Mesenchymal stem cell (in vitro differentiated cells and primary cell): ENCODE data around the gene MRPS11.

Experiments
- DNase-seq: peaks from one replicate; pipeline ENCODE4 v3.0.0-alpha.2; 2013
- H2AFZ ChIP-seq: one replicate; pipeline ENCODE4 v1.6.1; 2013; ENCODE audit warnings: low read depth, mild to moderate bottlenecking, control low read depth, inconsistent platforms, low read length, moderate library complexity
- H2AK5ac ChIP-seq: 2 replicates; pipeline ENCODE4 v1.6.1; 2013; ENCODE audit warnings: low read length, moderate library complexity, mild to moderate bottlenecking, inconsistent platforms; ENCODE audit not compliant: severe bottlenecking
- H2BK120ac ChIP-seq: one replicate; pipeline ENCODE4 v1.6.1; 2013; ENCODE audit warnings: low read depth, mild to moderate bottlenecking, inconsistent platforms, low read length, moderate library complexity
- H2BK12ac ChIP-seq, 2 experiments: one replicate each; pipeline ENCODE4 v1.6.1; 2013; ENCODE audit warnings: inconsistent platforms in 2 of 2, low read length in 2 of 2, mild to moderate bottlenecking in 2 of 2, moderate library complexity in 2 of 2, control low read depth in 1 of 2
- H2BK15ac ChIP-seq: one replicate; pipeline ENCODE4 v1.6.1; 2013; ENCODE audit warnings: mild to moderate bottlenecking, low read depth, inconsistent platforms; ENCODE audit not compliant: poor library complexity, severe bottlenecking
- H2BK5ac ChIP-seq: 2 replicates; pipeline ENCODE4 v1.6.1; 2013; ENCODE audit warnings: low read depth, mild to moderate bottlenecking, low read length, control low read depth, inconsistent platforms; ENCODE audit not compliant: poor library complexity, severe bottlenecking
- H3K14ac ChIP-seq, 2 experiments: one replicate each; pipeline ENCODE4 v1.6.1; 2013; ENCODE audit warnings: inconsistent platforms in 2 of 2, low read length in 2 of 2, control low read depth in 1 of 2, mild to moderate bottlenecking in 1 of 2, moderate library complexity in 1 of 2
- H3K18ac ChIP-seq, 2 experiments: one replicate each; pipeline ENCODE4 v1.6.1; 2013; ENCODE audit warnings: inconsistent platforms in 2 of 2, low read length in 2 of 2, control low read depth in 1 of 2, low read depth in 1 of 2, mild to moderate bottlenecking in 1 of 2
- H3K23ac ChIP-seq, 2 experiments: one replicate each; pipeline ENCODE4 v1.6.1; 2013; ENCODE audit warnings: inconsistent platforms in 2 of 2, low read length in 2 of 2, mild to moderate bottlenecking in 2 of 2, moderate library complexity in 2 of 2, control low read depth in 1 of 2
- H3K27ac ChIP-seq: 2 replicates; pipeline ENCODE4 v1.5.1; 2013; ENCODE audit warnings: mild to moderate bottlenecking, moderate library complexity, low read length, control low read depth, inconsistent platforms; ENCODE audit not compliant: poor library complexity, severe bottlenecking
- H3K27me3 ChIP-seq, 2 experiments: 2 replicates each; pipeline versions ENCODE4 v1.6.1 to v1.7.0; 2013; ENCODE audit warnings: low read length in 2 of 2, mild to moderate bottlenecking in 2 of 2, moderate library complexity in 2 of 2, control low read depth in 1 of 2, inconsistent platforms in 1 of 2; ENCODE audit not compliant: control insufficient read depth in 1 of 2, insufficient read depth in 1 of 2
- H3K36me3 ChIP-seq, 2 experiments: 2 replicates each; pipeline versions ENCODE4 v1.6.1 to v1.7.0; 2013; ENCODE audit warnings: low read length in 2 of 2, control low read depth in 1 of 2, inconsistent platforms in 1 of 2, low read depth in 1 of 2, mild to moderate bottlenecking in 1 of 2; ENCODE audit not compliant: insufficient read depth in 2 of 2, control insufficient read depth in 1 of 2
- H3K4ac ChIP-seq, 2 experiments: one replicate each; pipeline ENCODE4 v1.6.1; 2013; ENCODE audit warnings: inconsistent platforms in 2 of 2, low read length in 2 of 2, mild to moderate bottlenecking in 2 of 2, moderate library complexity in 2 of 2, control low read depth in 1 of 2, low read depth in 1 of 2
- H3K4me1 ChIP-seq: 2 replicates; pipeline ENCODE4 v1.6.1; 2013; ENCODE audit warnings: low read depth, low read length, control low read depth; ENCODE audit not compliant: control insufficient read depth, insufficient read depth
- H3K4me2 ChIP-seq: 2 replicates; pipeline ENCODE4 v1.6.1; 2013; ENCODE audit warnings: low read length, mild to moderate bottlenecking, inconsistent platforms; ENCODE audit not compliant: poor library complexity, severe bottlenecking
- H3K4me3 ChIP-seq, 2 experiments: 2 replicates each; pipeline versions ENCODE4 v1.5.1 to v1.7.0; 2013; ENCODE audit warnings: low read length in 2 of 2, mild to moderate bottlenecking in 2 of 2, control low read depth in 1 of 2, low read depth in 1 of 2; ENCODE audit not compliant: insufficient read depth in 1 of 2
- H3K79me1 ChIP-seq: replicated peaks from 2 replicates; pipeline ENCODE4 v1.6.1; 2013; ENCODE audit warnings: mild to moderate bottlenecking, control low read depth, low read length, inconsistent platforms; ENCODE audit not compliant: poor library complexity, severe bottlenecking
- H3K9ac ChIP-seq: 2 replicates; pipeline ENCODE4 v1.7.0; 2013; ENCODE audit warnings: mild to moderate bottlenecking, low read length, moderate library complexity
- H3K9me3 ChIP-seq: 2 replicates; pipeline ENCODE4 v1.7.0; 2013; ENCODE audit warnings: mild to moderate bottlenecking, low read length; ENCODE audit not compliant: control insufficient read depth
- H4K8ac ChIP-seq: one replicate; pipeline ENCODE4 v1.6.1; 2013; ENCODE audit warnings: inconsistent platforms, mild to moderate bottlenecking, low read length, moderate library complexity
- H4K91ac ChIP-seq: one replicate; pipeline ENCODE4 v1.6.1; 2013; ENCODE audit warnings: mild to moderate bottlenecking, low read length, inconsistent platforms
- WGBS: methylation state at CpG from one replicate; pipeline ENCODE4 v1.1.7; 2013; ENCODE audit warnings: mixed read lengths; 5-methylcytosine and 5-hydroxymethylcytosine counted together

Gene MRPS11

DNA sequence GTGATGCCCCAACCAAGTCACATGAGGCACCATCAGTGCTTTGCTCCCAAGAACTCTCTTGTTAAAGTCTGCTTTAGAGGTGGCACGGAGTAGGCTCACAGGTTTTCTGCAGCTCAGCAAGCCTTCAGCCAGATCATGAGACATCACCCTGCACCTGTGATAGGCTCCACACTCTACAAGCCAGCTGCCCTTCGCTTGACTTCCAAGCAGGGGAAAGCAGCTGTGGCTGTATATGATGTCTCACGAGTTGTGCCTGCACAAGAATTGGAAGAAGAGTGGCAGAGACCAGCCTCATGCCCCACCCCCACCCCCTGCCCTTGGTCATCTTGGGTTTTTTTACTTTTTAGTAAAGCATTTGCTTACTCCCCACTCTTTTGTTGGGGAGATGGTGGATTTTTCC, 22.5 kb downstream of the MRPS11 start:
- no peaks in the 10 kb centered on the region for H3K36me3 ChIP-seq
- 88% methylated on average over 3 of the region's 3 CpGs for WGBS
- DNase-seq = no peak

DNA sequence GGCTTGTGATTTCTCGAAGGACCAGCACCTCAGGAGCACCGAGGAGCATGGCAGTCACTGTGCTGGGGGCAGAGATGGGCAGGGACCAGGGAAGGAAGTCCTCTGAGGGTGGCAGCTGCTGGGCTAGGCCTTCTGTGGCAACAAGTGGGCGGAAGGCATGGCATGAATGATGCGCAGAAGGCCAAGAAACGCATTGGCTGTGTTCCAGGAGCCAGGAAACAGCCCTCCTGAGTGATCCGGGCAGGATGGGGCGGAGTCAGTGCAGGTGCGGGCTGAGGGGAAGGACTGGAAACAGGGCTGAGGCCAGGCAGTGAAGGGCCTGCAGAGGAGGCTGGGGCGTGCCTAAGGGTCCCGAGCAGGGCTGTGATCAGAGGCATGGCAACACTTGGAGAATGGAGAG, 23.6 kb downstream of the MRPS11 start:
- H2AFZ ChIP-seq = no peak overlapping the region
- H4K91ac ChIP-seq = no peak overlapping the region
- H2BK12ac ChIP-seq = no peak overlapping the region
- no peak overlapping the region for H3K9ac ChIP-seq
- H4K8ac ChIP-seq = no peak overlapping the region
- H2BK15ac ChIP-seq = no peak overlapping the region
- no peaks in the 10 kb centered on the region for H3K36me3 ChIP-seq
- H3K27me3 ChIP-seq = no peaks in the 10 kb centered on the region
- H3K27ac ChIP-seq = no peak overlapping the region
- H3K4ac ChIP-seq = no peak overlapping the region
- H3K14ac ChIP-seq = no peak overlapping the region
- no peak overlapping the region for H3K4me2 ChIP-seq
- no peak overlapping the region for H2BK120ac ChIP-seq
- no peak overlapping the region for H3K4me3 ChIP-seq
- WGBS = 78% methylated on average over 10 of the region's 10 CpGs
- DNase-seq = no peak
- no peaks in the 10 kb centered on the region for H3K79me1 ChIP-seq
- H3K9me3 ChIP-seq = no peaks in the 10 kb centered on the region
- no peaks in the 10 kb centered on the region for H3K4me1 ChIP-seq
- H2BK5ac ChIP-seq = no peak overlapping the region
- no peak overlapping the region for H2AK5ac ChIP-seq
- no peak overlapping the region for H3K18ac ChIP-seq
- no peak overlapping the region for H3K23ac ChIP-seq

More for the DNA sequence above, 22.5 kb downstream of the MRPS11 start:
- H2AK5ac ChIP-seq = no peak overlapping the region
- no peak overlapping the region for H2AFZ ChIP-seq
- H4K91ac ChIP-seq = no peak overlapping the region
- H3K27ac ChIP-seq = no peak overlapping the region
- no peak overlapping the region for H3K14ac ChIP-seq
- H3K27me3 ChIP-seq = no peaks in the 10 kb centered on the region
- H2BK12ac ChIP-seq = no peak overlapping the region
- H4K8ac ChIP-seq = no peak overlapping the region
- H2BK120ac ChIP-seq = no peak overlapping the region
- H3K79me1 ChIP-seq = no peaks in the 10 kb centered on the region
- no peak overlapping the region for H3K23ac ChIP-seq
- no peak overlapping the region for H3K9ac ChIP-seq
- no peaks in the 10 kb centered on the region for H3K4me1 ChIP-seq
- H3K18ac ChIP-seq = no peak overlapping the region
- no peak overlapping the region for H3K4me3 ChIP-seq
- no peak overlapping the region for H2BK15ac ChIP-seq
- H3K9me3 ChIP-seq = no peaks in the 10 kb centered on the region
- no peak overlapping the region for H2BK5ac ChIP-seq
- no peak overlapping the region for H3K4me2 ChIP-seq
- no peak overlapping the region for H3K4ac ChIP-seq

DNA sequence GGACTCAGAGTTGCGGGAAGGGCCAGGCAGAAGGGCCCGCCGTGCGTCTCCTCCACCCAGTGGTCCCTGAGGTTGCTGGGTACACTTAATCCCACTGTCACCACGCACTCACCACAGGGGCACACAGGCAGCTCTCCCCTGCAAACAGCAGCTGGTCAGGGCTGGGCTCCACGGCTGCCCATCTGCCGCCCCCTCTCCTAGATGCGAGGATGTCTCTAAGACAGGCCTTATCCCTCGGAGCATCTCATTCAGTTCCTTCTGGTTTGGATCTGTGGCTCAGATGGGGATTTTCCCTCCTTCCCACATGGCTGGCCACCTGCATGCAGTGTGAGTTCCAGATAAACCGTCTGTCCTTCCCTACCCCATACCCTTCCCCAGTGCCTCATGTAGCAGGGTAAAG, 26.3 kb downstream of the MRPS11 start:
- 94% methylated on average over 9 of the region's 10 CpGs for WGBS
- H3K9me3 ChIP-seq = no peaks in the 10 kb centered on the region
- H3K4me2 ChIP-seq = no peak overlapping the region
- no peaks in the 10 kb centered on the region for H3K36me3 ChIP-seq
- no peak overlapping the region for H3K27ac ChIP-seq
- H4K8ac ChIP-seq = no peak overlapping the region
- no peak overlapping the region for H2AK5ac ChIP-seq
- H4K91ac ChIP-seq = no peak overlapping the region
- H2BK12ac ChIP-seq = no peak overlapping the region
- no peaks in the 10 kb centered on the region for H3K79me1 ChIP-seq
- no peak overlapping the region for H3K23ac ChIP-seq
- no peak overlapping the region for H3K18ac ChIP-seq
- H3K4ac ChIP-seq = no peak overlapping the region
- no peak overlapping the region for H3K9ac ChIP-seq
- H3K14ac ChIP-seq = peak overlapping the region in 1 of 2 experiments; percentile 64
- no peak overlapping the region for H3K4me3 ChIP-seq
- H3K4me1 ChIP-seq = no peaks in the 10 kb centered on the region
- DNase-seq = no peak
- H2BK120ac ChIP-seq = no peak overlapping the region
- H2BK5ac ChIP-seq = no peak overlapping the region
- no peaks in the 10 kb centered on the region for H3K27me3 ChIP-seq
- no peak overlapping the region for H2AFZ ChIP-seq
- H2BK15ac ChIP-seq = no peak overlapping the region

DNA sequence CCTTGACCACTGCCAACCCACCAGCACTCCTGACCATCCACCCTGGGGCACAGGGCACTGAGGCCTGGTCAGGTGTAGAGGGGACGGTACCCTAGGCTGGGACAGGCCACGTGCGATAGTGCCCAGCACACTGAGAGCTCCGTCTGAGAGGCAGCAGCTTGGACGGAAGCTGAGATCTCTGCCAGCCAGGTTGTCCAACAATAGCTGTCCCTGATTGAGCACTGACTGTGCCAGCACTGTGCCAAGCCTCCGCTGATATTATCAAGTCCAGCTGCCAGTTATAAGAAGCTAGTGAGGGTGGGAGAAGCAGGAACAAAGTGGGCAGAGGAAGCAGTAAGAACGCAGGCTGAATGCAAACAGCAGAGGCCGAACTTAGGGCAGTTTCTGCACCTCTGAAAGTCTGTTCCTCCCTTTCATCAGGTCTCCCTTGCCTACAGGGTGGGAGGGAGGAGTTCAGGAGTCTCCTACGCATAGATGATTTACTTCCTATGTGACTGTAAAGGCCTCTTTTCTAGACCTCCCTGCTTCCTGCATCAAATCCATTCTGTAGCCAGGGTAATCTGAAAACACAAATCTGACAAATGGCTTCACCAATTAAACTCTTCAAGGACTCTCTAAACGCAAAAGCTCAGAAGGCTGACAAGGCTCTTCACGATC, 29.7 kb downstream of the MRPS11 start:
- H3K27ac ChIP-seq = no peak overlapping the region
- no peaks in the 10 kb centered on the region for H3K9me3 ChIP-seq
- H2AK5ac ChIP-seq = no peak overlapping the region
- no peak overlapping the region for H2BK12ac ChIP-seq
- no peak overlapping the region for H4K8ac ChIP-seq
- H3K27me3 ChIP-seq = no peaks in the 10 kb centered on the region
- H3K36me3 ChIP-seq = no peaks in the 10 kb centered on the region
- no peak overlapping the region for H3K18ac ChIP-seq
- H3K23ac ChIP-seq = no peak overlapping the region
- 91% methylated on average over 9 of the region's 11 CpGs for WGBS
- H3K9ac ChIP-seq = no peak overlapping the region
- no peak overlapping the region for H2BK5ac ChIP-seq
- H3K4me2 ChIP-seq = no peak overlapping the region
- H2BK120ac ChIP-seq = no peak overlapping the region
- no peak overlapping the region for H3K4me3 ChIP-seq
- no peak for DNase-seq
- no peak overlapping the region for H2AFZ ChIP-seq
- H2BK15ac ChIP-seq = no peak overlapping the region
- H3K4ac ChIP-seq = no peak overlapping the region
- H3K14ac ChIP-seq = no peak overlapping the region
- H3K79me1 ChIP-seq = no peaks in the 10 kb centered on the region
- no peaks in the 10 kb centered on the region for H3K4me1 ChIP-seq
- H4K91ac ChIP-seq = no peak overlapping the region
